Right lobe of liver (tissue), 4 donors: ENCODE results near the gene TLE2.

Experiments used
- CTCF ChIP-seq, 4 donors: fragments of 200-600 bp in 3 of 4; fragments of 450-650 bp in 1 of 4; IDR thresholded peaks; one replicate each; pipeline versions ENCODE4 v1.5.1 to v1.8.0; 2016 to 2022; ENCODE audit warnings: antibody characterized with exemption in 4 of 4, mild to moderate bottlenecking in 2 of 4
- POLR2A ChIP-seq: fragments of 450-650 bp; IDR thresholded peaks from one replicate; pipeline ENCODE4 v1.6.1; 2017; ENCODE audit warnings: antibody characterized with exemption, mild to moderate bottlenecking
- donor health status: DM: no; HTN: no; CAD: no.
- donor health status: DM: no; HTN: no; CAD: no.
- donor health status: DM: no; HTN: yes; CAD: no.

GRCh38 chr19:2998642-2999041, 30.4 kb downstream of the TLE2 start:
- no peak for TF ChIP-seq CTCF (IDR thresholded peaks at IDR 0.05)
- no peak for TF ChIP-seq POLR2A
